HG02610 (cell line): ENCODE results near the gene TTLL8.
"Not testable (repeated sequence)": the region's sequence is repeated elsewhere in the genome, so short reads cannot be mapped to it uniquely, and the experiment has no call there.

Experiments
- ATAC-seq: cut with Tn5 transposase; IDR thresholded peaks from one replicate; pipeline ENCODE4 v1.9.1; 2021; ENCODE audit warnings: mild to moderate bottlenecking, moderate library complexity; ENCODE audit not compliant: unreplicated experiment

TTLL8 gene

DNA sequence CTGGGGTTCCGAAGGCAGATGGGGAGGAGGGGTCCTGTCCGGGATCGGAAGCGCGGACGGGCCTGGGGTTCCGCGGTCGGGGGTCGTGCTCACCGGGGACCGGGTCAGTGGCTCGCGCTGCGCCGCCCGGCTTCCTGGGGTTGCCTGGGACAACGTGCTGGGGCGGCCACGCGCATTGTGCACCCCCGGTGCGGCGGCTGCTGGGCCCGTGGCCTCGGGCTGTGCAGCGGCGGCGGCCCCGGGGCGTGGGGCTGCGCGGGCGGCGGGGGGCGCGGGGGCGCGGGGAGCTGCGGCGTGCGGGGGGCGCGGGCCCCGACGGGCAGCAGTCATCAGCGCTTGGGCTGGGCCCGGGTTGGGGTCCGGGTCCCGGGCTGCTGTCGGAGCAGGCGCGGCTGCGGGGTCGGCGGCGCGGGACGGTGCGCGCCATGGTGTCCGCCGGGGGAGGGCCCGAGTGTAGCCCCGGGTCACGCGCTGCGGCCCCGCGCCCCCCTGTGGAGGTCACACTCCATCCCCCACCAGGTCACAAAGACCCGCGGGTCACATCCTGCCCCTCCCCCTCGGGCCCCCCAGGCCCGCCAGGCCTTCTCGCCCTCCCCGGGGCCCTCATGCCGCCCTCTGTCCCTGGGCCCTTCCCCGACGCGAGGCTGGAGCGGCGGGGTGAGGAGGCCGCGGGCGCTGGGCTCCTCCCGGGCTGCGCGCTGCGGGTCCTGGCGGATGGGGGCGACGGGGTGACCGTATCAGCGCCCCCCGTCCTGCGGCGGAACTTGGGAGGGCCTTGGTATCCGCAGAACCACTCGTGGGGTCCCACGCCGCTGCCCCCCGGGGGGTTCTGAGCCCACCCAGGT, at the start of gene TTLL8:
TSS of gene TTLL8 (minus strand) at position 238 of the 845 bp plus-strand sequence.
- ATAC-seq: no peak

DNA sequence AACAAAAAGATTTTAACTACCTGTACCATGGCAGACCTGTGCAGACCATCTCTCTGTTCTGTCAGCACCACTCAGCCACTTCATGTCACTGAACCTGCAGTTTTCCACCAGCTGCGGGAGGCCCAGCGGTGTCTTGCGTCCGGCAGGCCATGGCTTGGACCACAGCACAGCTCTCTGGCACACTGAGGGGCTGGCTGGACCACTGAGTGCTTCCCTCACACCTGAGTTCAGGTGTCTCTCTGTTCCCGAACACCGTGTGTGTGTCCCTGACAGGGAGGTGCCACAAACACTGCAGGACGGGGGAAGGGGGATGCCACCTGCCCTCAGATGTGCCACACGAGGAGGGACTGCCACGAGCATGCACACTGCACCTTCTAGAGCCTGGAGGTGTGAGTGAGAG, 49.4 kb upstream of the TTLL8 start:
- no peak for ATAC-seq

DNA sequence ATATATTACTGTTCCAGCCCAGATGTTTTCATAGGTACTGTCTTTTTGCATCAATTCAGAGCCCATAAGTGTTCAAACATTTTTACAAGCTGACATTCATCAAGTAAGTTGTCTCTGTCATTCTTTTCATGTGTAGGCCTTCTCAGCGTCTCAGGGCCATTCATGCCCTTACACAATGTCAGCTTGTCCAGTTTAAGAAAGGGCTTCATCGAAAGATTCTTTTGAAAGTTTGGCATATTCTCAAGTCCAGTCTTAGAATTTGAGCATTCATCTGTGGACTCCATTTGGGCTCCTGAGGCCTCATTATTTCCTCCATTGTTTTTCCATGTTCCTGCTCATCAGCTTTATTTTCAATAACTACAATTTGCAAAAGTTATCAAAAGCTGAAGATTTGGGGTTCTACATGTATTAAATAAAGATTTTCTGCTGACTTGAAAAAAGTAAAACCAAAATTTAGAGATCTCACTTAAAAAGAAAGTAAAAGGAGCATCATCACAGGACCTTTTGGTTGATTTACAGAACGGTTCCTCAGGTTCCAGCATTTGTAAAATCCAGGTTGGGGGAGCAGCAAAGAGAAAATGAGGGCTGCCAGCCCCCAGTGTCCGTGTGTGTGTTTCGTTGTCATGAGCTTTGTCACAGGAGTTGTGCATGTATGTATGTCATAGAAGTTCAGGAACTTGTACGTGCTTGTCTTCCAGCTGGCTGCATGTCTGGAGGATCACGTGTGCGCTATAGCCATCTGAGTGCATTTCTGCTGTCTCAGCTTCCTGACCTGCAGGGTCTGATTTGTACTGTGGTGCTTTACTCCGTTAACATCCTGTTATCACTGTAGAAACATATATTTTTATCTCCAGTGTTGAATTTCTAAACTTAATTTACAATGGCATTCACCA, 47.4 kb upstream of the TTLL8 start:
- ATAC-seq: no peak

DNA sequence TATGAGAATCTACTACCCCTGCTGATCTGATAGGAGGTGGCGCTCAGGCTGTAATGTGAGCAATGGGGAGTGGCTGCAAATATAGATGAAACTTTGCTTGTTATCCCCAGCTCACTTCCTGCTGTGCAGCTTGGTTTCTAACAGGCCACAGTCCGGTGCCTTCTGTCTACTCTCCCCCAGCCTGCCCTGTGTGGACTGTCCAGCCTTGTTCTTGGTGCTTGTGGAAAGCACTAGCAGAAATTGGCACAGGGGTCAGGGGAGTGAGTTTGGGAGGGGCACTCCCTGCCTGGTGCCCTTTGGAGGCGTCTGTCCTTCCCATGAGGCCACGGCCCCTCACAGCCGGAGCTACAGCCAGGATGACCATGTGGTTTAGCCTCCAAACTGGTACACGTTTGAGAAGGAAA, 46.0 kb upstream of the TTLL8 start:
- no peak for ATAC-seq

DNA sequence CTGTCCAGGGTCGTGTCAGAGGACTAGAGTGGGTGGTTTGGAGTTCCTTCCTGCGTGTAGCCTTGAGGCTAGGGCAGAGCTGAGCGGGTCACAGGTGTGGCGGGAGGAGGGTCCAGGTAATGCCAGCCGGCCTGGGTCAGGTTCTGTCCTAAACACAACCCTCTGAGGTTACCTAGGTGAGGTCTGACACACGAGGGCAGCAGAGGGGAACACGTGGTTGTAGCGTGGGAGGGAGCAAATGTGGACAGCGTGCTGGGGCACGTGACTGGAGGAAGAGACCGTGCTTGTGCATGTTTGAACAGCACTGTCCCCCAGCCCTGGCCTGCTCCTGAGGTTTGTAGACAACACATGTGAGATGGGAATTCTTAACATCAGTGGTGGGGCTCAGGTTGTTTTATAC, 44.8 kb upstream of the TTLL8 start:
- no peak for ATAC-seq

DNA sequence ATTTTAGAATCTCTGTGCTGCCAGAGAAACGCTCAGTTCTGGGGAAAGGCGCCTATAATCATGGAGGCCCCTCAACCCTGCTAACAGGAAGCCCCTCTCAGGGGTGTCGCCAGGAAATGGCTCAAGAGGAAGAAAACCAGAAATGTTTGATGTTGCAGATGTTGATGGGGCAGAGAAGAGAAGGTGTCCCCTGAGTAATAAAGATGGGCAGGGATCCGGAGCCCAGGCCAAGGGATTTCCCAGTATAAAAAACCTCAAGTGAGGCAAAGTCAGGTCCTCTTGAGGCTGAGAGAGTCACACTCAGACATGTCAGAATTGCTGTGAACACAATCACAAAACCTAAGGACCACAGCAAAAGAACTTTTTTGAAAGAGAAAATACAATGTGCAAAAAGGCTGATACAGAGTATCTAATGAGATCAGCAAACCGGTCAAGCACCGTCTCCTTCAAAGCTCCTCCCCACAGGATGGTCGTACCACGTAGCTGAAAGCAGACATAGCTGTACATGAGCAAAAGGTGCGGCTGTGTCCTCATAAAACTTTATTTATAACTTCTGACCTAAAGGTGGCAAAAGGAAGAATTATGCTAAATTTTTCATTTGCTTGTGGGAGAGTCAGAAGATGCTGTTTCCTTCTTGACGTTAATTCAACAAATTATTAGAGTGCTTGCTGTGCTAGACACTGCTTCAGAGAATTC, 43.9 kb upstream of the TTLL8 start:
- no peak for ATAC-seq

DNA sequence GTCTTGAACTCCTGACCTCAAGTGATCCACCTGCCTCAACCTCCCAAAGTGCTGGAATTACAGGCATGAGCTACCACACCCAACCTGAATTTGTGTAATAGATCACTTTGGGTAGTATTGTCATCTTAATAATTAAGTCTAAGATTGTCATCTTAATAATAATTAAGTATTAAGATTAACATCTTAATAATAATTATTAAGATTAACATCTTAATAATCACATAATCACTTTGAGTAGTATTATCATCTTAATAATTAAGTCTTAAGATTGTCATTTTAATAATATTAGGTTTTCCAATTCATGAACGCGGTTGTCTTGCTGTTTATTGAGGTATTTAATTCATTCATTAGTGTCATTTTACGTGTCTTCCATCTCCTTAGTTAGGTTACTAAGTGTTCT, 40.0 kb upstream of the TTLL8 start:
- ATAC-seq: no peak

DNA sequence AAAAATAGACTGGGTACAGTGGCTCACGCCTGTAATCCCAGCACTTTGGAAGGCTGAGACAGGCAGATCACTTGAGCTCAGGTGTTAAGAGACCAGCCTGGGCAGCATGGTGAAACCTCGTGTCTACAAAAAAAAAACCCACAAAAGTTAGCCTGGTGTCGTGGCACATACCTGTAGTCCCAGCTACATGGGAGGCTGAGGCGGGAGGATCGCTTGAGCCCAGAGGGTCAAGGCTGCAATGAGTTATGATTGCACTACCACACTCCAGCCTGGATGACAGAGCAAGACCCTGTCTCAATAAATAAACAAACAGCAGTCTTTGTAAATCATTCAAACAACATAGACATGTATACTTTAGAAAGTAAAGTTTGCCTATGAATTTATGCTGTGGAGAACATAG, 34.2 kb upstream of the TTLL8 start:
- ATAC-seq: no peak

DNA sequence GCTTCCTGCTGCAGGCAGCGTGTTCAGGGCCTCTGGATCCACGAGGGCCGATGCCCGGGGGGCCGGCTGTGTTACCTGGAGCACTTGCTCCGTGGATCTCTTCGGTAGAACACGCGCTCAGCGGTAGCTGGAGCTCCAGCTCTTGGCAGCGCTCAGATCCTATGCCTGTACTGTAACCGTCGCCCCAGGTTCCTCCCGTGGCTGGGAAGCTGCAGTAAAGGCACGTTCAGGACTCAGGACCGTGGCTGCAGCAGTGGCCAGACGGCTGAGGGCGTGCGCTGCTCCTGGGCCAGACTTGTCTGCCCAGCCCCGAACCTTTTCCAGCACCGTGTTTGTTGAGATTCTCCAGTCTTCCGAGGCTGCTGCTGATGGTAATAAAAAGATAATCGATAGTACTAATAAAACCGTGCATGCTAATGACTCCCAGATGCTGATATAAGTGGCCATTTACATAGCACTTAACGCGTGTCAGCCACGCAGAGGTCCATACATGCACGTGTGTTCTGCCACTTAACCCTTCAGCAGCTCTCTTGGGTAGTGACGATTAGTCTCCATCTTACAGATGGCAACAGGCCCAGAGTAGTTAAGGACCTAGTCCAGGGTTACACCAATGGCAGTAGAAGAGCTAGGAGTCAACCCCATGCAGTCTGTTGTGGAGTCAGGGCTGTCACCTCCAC, 33.1 kb upstream of the TTLL8 start:
- no peak for ATAC-seq

DNA sequence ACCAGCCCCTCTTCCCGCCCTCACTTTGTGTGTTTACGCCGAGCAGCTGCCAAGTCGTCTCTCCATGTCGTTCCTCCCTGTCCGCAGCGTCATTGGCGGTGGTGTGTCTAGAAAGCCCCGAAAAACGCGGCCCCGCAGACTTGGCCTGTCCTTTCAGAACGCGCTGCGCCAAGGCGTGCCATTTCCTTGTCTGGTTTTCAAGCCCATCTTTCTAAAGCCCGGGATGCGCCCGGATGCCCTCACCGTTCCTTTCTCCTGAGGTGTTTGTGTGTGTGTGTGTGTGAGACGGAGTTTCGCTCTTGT, 32.3 kb upstream of the TTLL8 start:
- ATAC-seq: no peak

DNA sequence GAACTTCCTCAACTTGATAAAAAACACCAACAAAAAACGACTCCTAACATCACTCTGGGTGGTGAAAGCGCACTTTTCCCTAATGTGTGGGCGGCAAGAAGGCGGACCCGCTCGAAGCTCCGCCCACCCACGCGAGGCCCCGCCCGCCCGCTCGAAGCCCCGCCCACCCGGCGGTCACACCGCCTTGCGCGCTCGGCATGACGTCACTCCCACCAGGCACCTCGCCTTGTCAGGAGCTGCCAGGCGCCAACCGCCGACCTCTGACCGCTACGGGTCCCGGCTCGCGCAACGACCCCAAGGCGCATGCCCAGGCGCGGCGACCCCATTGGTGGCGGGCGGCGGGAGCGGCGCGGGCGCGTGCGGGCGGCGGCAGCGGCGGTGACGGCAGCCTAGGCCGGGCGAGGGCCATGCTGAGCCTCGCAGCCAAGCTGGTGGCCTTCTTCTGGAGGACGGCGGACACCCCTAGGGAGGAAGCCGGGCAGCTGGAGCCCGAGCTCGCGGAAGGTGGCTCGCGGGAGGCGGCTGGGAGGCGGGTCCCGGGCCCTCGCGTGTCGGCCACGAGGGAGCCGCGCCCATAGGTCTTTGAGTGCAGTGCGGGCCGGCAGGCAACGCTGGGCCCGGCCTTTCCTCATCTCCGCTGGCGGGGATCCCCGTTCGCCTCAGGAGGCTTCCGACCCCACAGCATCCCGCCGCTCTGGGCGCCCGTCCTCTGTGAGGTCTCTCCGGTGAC, 31.7 kb upstream of the TTLL8 start, which contains the start of gene MOV10L1:
TSS of gene MOV10L1 (plus strand) at position 325 of the 730 bp plus-strand sequence. CDS start at position 408, 83 bp downstream.
- no peak for ATAC-seq

DNA sequence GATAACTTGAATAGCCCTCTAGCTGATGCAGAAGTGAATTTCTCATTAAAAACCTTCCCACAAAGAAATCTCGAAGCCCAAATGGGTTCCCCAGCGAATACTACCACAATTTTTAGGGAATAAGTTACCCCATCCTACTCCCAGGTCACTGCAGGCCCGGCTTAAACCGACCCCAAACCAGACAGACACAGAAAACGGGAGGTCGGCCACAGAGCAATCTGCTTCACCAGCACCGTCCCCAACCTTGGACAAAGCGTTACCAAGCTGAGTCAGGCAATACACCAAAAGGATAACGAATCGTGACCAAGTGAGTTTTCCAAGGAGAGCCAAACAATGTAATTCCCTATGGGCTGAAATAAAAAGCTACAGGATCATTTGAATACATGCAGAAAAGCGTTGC, 31.1 kb upstream of the TTLL8 start:
- no peak for ATAC-seq

DNA sequence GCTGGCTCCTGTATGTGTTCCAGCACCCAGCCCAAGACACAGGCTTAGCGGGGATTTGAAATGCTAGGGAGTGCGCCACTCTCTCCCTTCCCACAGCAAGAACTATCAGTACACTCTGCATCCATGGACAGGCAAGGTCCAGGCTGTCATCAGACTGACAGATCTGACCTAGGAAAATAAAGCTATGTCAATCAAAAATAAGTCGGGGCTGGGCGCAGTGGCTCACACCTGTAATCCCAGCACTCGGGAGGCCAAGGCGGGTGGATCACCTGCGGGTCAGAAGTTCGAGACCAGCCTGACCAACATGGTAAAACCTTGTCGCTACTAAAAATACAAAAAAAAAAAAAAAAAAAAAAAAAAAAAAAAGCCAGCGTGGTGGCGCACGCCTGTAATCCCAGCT, 30.0 kb upstream of the TTLL8 start:
- ATAC-seq: no peak

DNA sequence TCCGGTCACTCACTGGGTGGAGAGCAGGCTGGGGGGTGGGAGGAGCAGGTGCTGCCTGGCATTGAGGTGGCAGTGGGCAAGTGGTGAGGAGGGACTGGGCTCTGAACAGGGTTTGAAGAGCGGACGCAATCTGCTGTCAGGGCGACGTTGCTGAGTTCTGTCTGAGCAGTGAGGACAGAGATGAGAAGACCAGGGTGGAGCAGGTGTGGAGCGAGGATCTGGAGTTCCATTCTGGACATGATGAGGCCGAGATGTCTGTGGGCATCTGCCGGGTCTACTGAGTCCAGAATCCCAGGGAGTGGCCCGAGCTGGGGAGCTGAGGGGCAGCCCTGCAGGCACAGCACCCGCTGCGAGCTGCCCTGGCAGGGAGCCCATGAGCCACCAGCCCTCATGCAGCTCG, 29.5 kb upstream of the TTLL8 start:
- ATAC-seq: no peak

DNA sequence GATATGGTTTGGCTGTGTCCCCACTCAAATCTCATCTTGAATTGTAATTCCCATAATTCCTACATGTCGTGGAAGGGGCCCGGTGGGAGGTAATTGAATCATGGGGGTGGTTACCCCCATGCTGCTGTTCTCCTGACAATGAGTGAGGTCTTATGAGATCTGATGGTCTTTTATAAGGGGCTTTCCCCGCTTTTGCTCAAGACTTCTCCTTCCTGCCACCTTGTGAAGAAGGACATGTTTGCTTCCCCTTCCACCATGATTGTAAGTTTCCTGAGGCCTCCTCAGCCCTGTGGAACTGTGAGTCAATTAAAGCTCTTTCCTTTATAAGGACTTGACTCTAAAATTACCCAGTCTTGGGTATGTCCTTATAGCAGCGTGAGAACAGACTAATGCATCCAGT, 28.9 kb upstream of the TTLL8 start:
- ATAC-seq: not testable (repeated sequence)

DNA sequence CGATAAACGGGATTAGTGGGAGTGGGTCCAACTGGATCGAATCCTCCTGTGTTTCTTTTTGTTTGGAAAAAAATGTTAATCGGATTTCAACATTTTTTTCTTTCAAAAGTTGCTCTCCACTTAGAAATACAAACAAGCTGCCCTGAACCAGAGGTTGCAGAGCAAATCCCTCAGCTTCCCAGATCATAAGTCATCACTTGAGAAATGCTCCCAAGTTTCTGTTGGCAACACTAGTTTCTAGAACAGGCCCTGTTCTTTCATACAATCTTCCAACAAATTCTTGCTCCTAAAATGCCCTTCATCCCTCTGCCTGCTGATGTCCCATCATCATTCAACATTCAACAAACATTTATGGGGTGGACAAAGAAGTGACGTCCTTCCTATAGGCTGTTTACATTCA, 28.4 kb upstream of the TTLL8 start:
- no peak for ATAC-seq

DNA sequence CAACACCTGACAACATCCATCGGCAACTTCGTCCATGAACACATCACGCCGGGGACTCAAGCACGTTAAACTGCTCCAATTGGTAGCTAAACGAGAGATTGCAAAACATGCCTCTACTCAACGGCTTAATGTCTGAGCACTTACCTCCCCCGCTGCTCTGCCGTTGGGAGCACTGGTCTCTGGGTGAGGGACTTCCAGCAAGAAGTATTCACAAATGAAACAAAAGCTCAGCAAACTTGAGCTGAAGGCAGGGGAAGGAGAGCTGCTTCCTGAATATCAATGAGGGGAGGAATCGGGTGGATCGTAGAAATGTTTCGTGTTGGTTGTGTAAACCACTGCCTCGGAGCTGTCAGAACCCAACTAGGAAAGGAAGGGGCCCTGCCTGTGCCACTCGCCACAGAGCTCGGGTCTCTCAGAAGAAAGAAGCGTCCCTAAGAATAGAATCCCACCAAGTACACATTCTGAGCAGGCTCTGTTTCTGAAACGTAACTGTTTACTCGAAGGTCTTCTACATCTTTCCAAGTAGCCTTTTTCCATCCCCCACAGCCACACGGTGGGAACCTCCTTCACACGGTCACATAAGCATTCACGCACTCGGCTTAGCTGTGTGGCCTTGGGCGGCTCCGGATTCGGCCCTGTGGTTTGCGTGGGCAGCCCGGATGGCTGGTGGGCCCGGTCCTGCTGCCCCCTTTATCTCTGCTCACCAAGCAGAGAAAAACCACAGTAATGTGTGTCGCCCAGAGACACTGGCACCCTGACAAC, 27.3 kb upstream of the TTLL8 start, which contains the start of gene MLC1:
TSS of gene MLC1 (minus strand) at position 216 of the 762 bp plus-strand sequence. CDS start 524 bp downstream, outside the sequence.
- ATAC-seq: no peak

DNA sequence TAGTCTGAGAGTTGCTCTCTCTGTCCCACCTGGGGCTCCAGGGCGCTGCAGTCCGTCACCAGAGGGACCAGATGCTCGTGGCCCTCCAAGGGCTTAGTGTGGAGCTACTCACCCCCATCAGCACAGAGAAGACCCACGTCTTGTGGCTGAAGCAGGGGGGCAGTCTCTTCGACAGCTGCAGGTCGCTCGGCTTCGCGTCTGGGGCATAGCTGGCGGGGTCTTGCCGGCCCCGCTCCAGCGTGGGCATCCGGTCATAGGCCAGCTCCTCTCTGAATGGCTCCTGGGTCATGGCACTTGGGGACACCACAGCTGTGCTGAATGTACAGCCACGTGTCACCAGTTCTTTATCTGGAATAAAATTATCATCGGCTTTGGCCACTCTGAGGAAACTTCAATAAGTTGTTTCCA, 26.5 kb upstream of the TTLL8 start:
- no peak for ATAC-seq

DNA sequence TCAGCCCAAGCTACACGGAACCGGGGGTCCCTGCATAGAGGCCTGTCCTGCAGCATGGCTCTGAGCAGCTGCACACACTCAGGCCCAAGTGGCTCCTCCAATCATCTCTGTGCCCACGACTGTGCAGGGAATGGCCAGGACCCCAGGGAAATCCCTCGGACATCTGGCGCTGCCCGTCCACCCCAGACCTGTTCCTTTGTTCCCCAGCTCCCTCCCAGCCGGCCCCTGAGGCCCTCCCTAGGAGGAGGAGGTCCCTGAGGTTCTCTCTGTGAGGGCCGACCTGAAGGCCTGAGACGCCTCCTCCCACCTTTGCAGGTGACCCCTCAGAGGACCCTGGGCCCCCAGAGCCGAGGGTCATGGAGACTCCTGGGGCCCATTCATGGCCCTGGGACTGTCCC, 26.0 kb upstream of the TTLL8 start:
- ATAC-seq: no peak
